HL-60 (cell line): ENCODE results near the gene GSTA2.

Experiments
- CTCF ChIP-seq: IDR thresholded peaks from one replicate; pipeline ENCODE4 v1.5.1; 2011; ENCODE audit warnings: low read length, control low read depth, inconsistent platforms; ENCODE audit not compliant: insufficient read depth
- POLR2AphosphoS5 ChIP-seq: IDR thresholded peaks from 2 replicates; pipeline ENCODE4 v1.6.1; 2012; ENCODE audit warnings: low read depth
- REST ChIP-seq: IDR thresholded peaks from 2 replicates; pipeline ENCODE4 v1.6.1; 2012; ENCODE audit warnings: low read depth; ENCODE audit not compliant: insufficient replicate concordance

DNA sequence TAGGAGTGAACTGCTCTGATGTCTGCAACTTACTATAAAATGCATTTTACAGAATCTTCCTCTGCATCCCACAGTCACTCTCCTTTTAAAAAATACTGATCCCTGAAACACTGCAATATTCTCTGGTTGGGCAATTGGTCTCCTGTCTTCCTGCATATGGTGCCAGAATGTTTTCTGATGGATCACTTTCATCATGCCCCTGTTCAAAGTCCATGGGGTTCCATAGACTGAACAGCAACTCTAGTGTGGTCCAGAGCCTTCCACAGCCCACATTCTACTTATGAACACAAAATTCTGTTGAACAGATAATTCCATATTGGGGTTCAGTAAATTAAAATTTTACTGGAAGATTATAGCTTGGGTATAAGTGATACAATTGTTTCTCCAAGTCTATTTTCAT is 11.0 kb downstream of the GSTA2 start:
- TF ChIP-seq CTCF (no peak), POLR2AphosphoS5 (no peak), REST (no peak)
